ENCODE data around the gene ACOXL. TPM values are rescaled to one million over a fixed set of nuclear protein-coding genes. Genes with fewer than 3 reads are reported as not detected.

The ACOXL gene
- total RNA-seq, 2 donors from 2014 or later, result 11.7 to 12.3 TPM

DNA sequence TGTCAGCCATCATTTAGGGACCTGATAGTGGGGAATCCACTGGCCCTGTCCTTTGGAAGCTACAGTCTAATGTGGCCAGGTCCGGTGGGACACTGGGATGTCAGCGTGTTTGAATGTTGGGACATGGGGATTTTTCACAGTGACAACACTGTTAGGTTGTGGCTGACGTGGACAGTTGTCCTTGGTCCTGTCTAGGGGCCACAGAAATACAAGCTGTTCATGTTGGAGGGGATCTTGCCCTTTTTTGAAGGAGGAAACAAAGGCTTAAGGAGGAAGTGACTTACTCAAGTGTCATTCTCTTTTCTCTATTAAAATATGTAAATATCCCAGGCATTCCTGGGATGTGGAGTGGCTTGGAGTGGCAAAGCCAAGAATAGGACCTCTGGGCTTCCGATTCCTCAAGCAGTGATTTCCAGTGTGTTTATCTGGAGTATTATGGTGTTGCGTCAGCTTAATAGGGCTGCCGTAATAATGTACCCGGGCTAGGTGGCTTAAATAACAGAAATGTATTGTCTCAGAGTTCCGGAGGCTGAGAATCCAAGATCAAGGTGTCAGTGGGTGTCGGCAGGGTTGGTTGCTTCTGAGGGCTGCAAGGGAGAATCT, 8.5 kb downstream of the ACOXL start:
- Histone ChIP-seq H3K36me3 (ENCODE audit: control insufficient read depth, insufficient read depth, low read length) (no peaks in the 10 kb centered on the region), H3K4me3 (ENCODE audit: low read length) (no peak overlapping the region), H3K27me3 (ENCODE audit: control insufficient read depth, insufficient read depth, low read length, poor library complexity, severe bottlenecking) (no peaks in the 10 kb centered on the region), H3K4me1 (ENCODE audit: control insufficient read depth, insufficient read depth, low read length) (peaks cover 7% of the 10 kb centered on the region), H3K9ac (ENCODE audit: extremely low read depth, low read length, poor library complexity, severe bottlenecking) (no peak overlapping the region), H3K9me3 (ENCODE audit: control insufficient read depth, low read length) (no peaks in the 10 kb centered on the region), H3K27ac (ENCODE audit: low read depth, low read length) (no peak overlapping the region)
- DNase-seq, result no peak
- TF ChIP-seq, protein P1, sequence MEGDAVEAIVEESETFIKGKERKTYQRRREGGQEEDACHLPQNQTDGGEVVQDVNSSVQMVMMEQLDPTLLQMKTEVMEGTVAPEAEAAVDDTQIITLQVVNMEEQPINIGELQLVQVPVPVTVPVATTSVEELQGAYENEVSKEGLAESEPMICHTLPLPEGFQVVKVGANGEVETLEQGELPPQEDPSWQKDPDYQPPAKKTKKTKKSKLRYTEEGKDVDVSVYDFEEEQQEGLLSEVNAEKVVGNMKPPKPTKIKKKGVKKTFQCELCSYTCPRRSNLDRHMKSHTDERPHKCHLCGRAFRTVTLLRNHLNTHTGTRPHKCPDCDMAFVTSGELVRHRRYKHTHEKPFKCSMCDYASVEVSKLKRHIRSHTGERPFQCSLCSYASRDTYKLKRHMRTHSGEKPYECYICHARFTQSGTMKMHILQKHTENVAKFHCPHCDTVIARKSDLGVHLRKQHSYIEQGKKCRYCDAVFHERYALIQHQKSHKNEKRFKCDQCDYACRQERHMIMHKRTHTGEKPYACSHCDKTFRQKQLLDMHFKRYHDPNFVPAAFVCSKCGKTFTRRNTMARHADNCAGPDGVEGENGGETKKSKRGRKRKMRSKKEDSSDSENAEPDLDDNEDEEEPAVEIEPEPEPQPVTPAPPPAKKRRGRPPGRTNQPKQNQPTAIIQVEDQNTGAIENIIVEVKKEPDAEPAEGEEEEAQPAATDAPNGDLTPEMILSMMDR (conservative IDR thresholded peaks at IDR 0.05), result no peak
- Mint-ChIP-seq H3K27ac (no peak overlapping the region), H3K4me1 (peaks cover 53% of the 10 kb centered on the region), H3K27me3 (ENCODE audit: insufficient read depth) (no peaks in the 10 kb centered on the region), H3K4me3 (no peak overlapping the region), H3K9me3 (peaks cover 4% of the 10 kb centered on the region), H3K36me3 (ENCODE audit: low read depth) (peaks cover 9% of the 10 kb centered on the region)
- WGBS, 2 experiments (ENCODE audit: insufficient coverage in 1 of 2, insufficient read length in 1 of 2), result 88 to 92% methylated on average over 6 to 9 of the region's 9 CpGs

DNA sequence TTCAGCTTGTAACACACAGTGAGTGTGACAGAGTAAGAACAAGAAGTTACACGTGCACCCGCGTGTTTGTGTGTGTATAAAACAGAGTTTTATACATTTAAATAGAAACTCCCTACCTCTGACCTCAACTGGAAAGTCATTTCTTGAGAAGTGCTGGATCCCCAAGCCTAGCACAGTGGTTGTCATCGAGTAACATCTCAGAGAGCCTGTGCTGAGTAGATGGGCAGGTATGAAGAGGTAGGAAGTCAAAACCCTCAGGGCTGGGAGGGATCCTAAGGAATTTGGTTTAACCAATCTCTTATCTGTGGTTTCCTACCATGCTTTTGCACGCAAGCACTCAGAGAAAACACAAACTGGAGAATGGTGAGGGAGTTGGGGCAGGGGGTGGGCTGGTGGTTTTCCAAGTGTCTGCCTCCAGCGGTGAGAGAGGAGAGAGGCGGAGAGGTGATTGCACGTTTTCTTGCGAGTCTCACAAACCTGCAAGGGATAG, 9.2 kb downstream of the ACOXL start:
- peaks cover 2% of the 10 kb centered on the region for H3K9me3 Mint-ChIP-seq
- H3K27ac Mint-ChIP-seq, result no peak overlapping the region
- Histone ChIP-seq H3K27me3 (ENCODE audit: control insufficient read depth, insufficient read depth, low read length, poor library complexity, severe bottlenecking) (no peaks in the 10 kb centered on the region), H3K27ac (ENCODE audit: low read depth, low read length) (no peak overlapping the region), H3K4me3 (ENCODE audit: low read length) (peak overlapping the region; percentile 11), H3K36me3 (ENCODE audit: control insufficient read depth, insufficient read depth, low read length) (no peaks in the 10 kb centered on the region), H3K4me1 (ENCODE audit: control insufficient read depth, insufficient read depth, low read length) (peaks cover 12% of the 10 kb centered on the region), H3K9ac (ENCODE audit: extremely low read depth, low read length, poor library complexity, severe bottlenecking) (no peak overlapping the region), H3K9me3 (ENCODE audit: control insufficient read depth, low read length) (no peaks in the 10 kb centered on the region)
- DNase-seq, result peak; percentile 84
- peak overlapping the region; percentile 23 for H3K4me3 Mint-ChIP-seq
- peaks cover 55% of the 10 kb centered on the region for H3K4me1 Mint-ChIP-seq
- peaks cover 8% of the 10 kb centered on the region for H3K36me3 Mint-ChIP-seq (ENCODE audit: low read depth)
- no peaks in the 10 kb centered on the region for H3K27me3 Mint-ChIP-seq (ENCODE audit: insufficient read depth)
- TF ChIP-seq, protein P1 (conservative IDR thresholded peaks at IDR 0.05), result peak; percentile 66
- 45 to 62% methylated on average over 3 to 6 of the region's 9 CpGs for WGBS, 2 experiments (ENCODE audit: insufficient coverage in 1 of 2, insufficient read length in 1 of 2)

DNA sequence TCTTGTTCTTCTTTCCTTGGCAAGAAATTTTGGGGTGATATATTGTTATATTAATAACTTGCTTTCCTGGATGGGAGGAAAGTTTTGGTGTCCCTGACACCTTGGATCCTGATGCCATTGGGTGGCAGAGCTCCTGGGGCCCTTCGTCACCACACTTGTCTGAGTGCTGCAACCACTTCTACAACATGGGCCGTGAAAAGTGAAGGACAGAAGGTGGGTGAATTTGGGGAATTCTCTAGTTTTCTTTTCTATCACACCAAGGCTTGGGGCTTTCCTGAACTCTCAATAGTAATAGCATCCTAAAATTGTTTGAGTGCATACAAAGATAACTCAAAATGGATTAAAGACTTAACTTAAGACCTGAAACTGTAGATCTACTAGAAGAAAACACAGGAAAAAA, 10.0 kb downstream of the ACOXL start:
- Histone ChIP-seq H3K9ac (ENCODE audit: extremely low read depth, low read length, poor library complexity, severe bottlenecking) (no peak overlapping the region), H3K4me3 (ENCODE audit: low read length) (no peak overlapping the region), H3K9me3 (ENCODE audit: control insufficient read depth, low read length) (no peaks in the 10 kb centered on the region), H3K36me3 (ENCODE audit: control insufficient read depth, insufficient read depth, low read length) (no peaks in the 10 kb centered on the region), H3K4me1 (ENCODE audit: control insufficient read depth, insufficient read depth, low read length) (peaks cover 15% of the 10 kb centered on the region), H3K27me3 (ENCODE audit: control insufficient read depth, insufficient read depth, low read length, poor library complexity, severe bottlenecking) (no peaks in the 10 kb centered on the region), H3K27ac (ENCODE audit: low read depth, low read length) (no peak overlapping the region)
- peaks cover 3% of the 10 kb centered on the region for H3K36me3 Mint-ChIP-seq (ENCODE audit: low read depth)
- TF ChIP-seq, protein P1 (conservative IDR thresholded peaks at IDR 0.05), result no peak
- no peaks in the 10 kb centered on the region for H3K27me3 Mint-ChIP-seq (ENCODE audit: insufficient read depth)
- no peak for DNase-seq
- WGBS, 2 experiments (ENCODE audit: insufficient coverage in 1 of 2, insufficient read length in 1 of 2), result 89 to 100% methylated on average over 1 to 2 of the region's 2 CpGs
- H3K4me1 Mint-ChIP-seq, result peaks cover 60% of the 10 kb centered on the region
- H3K4me3 Mint-ChIP-seq, result no peak overlapping the region
- no peak overlapping the region for H3K27ac Mint-ChIP-seq
- peaks cover 2% of the 10 kb centered on the region for H3K9me3 Mint-ChIP-seq
